Colonic mucosa (tissue), 4 donors: ENCODE data around the gene CERS6. TPM values are rescaled to one million over a fixed set of nuclear protein-coding genes. Genes with fewer than 3 reads are reported as not detected.

Experiments
- DNase-seq: peaks from one replicate; pipeline ENCODE4 v3.0.0-alpha.2; 2020
- H3K27ac ChIP-seq: fragments of 200-600 bp; one replicate; pipeline ENCODE4 v1.8.0; 2021
- H3K27me3 ChIP-seq: fragments of 200-600 bp; one replicate; pipeline ENCODE4 v1.8.0; 2021
- H3K36me3 ChIP-seq: fragments of 200-600 bp; one replicate; pipeline ENCODE4 v1.8.0; 2021
- H3K4me1 ChIP-seq: fragments of 200-600 bp; one replicate; pipeline ENCODE4 v1.8.0; 2021; ENCODE audit warnings: mild to moderate bottlenecking
- H3K4me3 ChIP-seq: fragments of 200-600 bp; one replicate; pipeline ENCODE4 v1.8.0; 2021
- H3K9ac ChIP-seq, 2 donors: one replicate each; pipeline ENCODE4 v1.7.0; 2013; ENCODE audit warnings: control low read depth in 2 of 2, low read depth in 2 of 2, low read length in 2 of 2
- H3K9me3 ChIP-seq: fragments of 200-600 bp; one replicate; pipeline ENCODE4 v1.8.0; 2021
- CTCF ChIP-seq: fragments of 200-600 bp; IDR thresholded peaks from one replicate; pipeline ENCODE4 v1.8.0; 2022; ENCODE audit warnings: antibody characterized with exemption, mild to moderate bottlenecking
- intact Hi-C: fragments of 100-400 bp; cut with DNase I; formaldehyde crosslinking; loops from one replicate; pipeline ENCODE4 v1.14.1; 2022
- total RNA-seq, 2 donors: library from RNA; stranded (reverse); fragmentation: NEBNext Ultra II Directional in 1 of 2; extraction: Animal tissue kit (Norgen Biotek cat#: 25700) in 1 of 2; gene quantifications; one replicate each; pipeline ENCODE4 v1.2.1, GENCODE V29; 2021
- donor health status: healthy.
- donor health status: DM: no; HTN: no; CAD: no.
- donor health status: DM: no; HTN: no; CAD: no.

Gene CERS6
- total RNA-seq, 2 donors from 2014 or later, result 56.7 to 75.9 TPM

- no peak for DNase-seq
- no peaks in the 10 kb centered on the region for H3K27me3 ChIP-seq
- peak overlapping the region; percentile 34 for H3K27ac ChIP-seq
- no peak for TF ChIP-seq CTCF
- intact Hi-C loops, result no loop called here
- H3K36me3 ChIP-seq, result no peaks in the 10 kb centered on the region
- H3K9ac ChIP-seq, result peak overlapping the region in 1 of 2 donors; percentile 43
- H3K4me1 ChIP-seq, result peaks cover 17% of the 10 kb centered on the region
- H3K9me3 ChIP-seq, result no peaks in the 10 kb centered on the region
- H3K4me3 ChIP-seq, result no peak overlapping the region
Measured at GRCh38 chr2:168798888-168799410, 342.9 kb downstream of the CERS6 start.

- Histone ChIP-seq H3K27me3 (no peaks in the 10 kb centered on the region), H3K4me3 (no peak overlapping the region), H3K9me3 (no peaks in the 10 kb centered on the region), H3K27ac (peak overlapping the region; percentile 76), H3K36me3 (no peaks in the 10 kb centered on the region), H3K4me1 (peaks cover 17% of the 10 kb centered on the region), H3K9ac (peak overlapping the region in 1 of 2 donors; percentile 65)
- no peak for DNase-seq
- no peak for TF ChIP-seq CTCF
- intact Hi-C loops, result no loop called here
Measured at GRCh38 chr2:168801471-168801870, 345.4 kb downstream of the CERS6 start.

- no peak for TF ChIP-seq CTCF
- peak within 1 kb of the TSS; percentile 50 to 65 for H3K9ac ChIP-seq
- H3K27ac ChIP-seq, result peak within 1 kb of the TSS; percentile 76
Measured at GRCh38 chr2:168801961-168802858, 346.1 kb downstream of the CERS6 start, which contains the start of gene NOSTRIN. Gene NOSTRIN, plus strand, starts transcription at chr2:168802637. Its CDS starts 10 bp downstream, at chr2:168802647.

GRCh38 chr2:168802859-168803725, 347.0 kb downstream of the CERS6 start:
- no peaks in the 10 kb centered on the region for H3K27me3 ChIP-seq
- peak overlapping the region; percentile 50 to 65 for H3K9ac ChIP-seq
- intact Hi-C loops, result no loop called here
- H3K36me3 ChIP-seq, result no peaks in the 10 kb centered on the region
- no peaks in the 10 kb centered on the region for H3K9me3 ChIP-seq
- H3K4me1 ChIP-seq, result peaks cover 11% of the 10 kb centered on the region
- no peak for TF ChIP-seq CTCF
- no peak for DNase-seq
- H3K4me3 ChIP-seq, result peak overlapping the region; percentile 14
- H3K27ac ChIP-seq, result peak overlapping the region; percentile 76

More at GRCh38 chr2:168801961-168802858, 346.1 kb downstream of the CERS6 start, which contains the start of gene NOSTRIN:
- no peaks in the 10 kb centered on the region for H3K27me3 ChIP-seq
- peaks cover 17% of the 10 kb centered on the region for H3K4me1 ChIP-seq
- intact Hi-C loops, result no loop called here
- DNase-seq, result peak; percentile 93
- H3K36me3 ChIP-seq, result no peaks in the 10 kb centered on the region
- H3K9me3 ChIP-seq, result no peaks in the 10 kb centered on the region
- peak within 1 kb of the TSS; percentile 14 for H3K4me3 ChIP-seq

- no peaks in the 10 kb centered on the region for H3K36me3 ChIP-seq
- intact Hi-C loops, result no loop called here
- H3K4me1 ChIP-seq, result peaks cover 5% of the 10 kb centered on the region
- no peak overlapping the region for H3K4me3 ChIP-seq
- H3K27me3 ChIP-seq, result no peaks in the 10 kb centered on the region
- H3K27ac ChIP-seq, result no peak overlapping the region
- no peak for TF ChIP-seq CTCF
- H3K9ac ChIP-seq, result no peak overlapping the region
- H3K9me3 ChIP-seq, result no peaks in the 10 kb centered on the region
- DNase-seq, result no peak
Measured at GRCh38 chr2:168804214-168804613, 348.1 kb downstream of the CERS6 start.
